NCI-H526 (cell line): ENCODE data around the gene OR2S2.
"Not testable (repeated sequence)": the region's sequence is repeated elsewhere in the genome, so short reads cannot be mapped to it uniquely, and the experiment has no call there.

ENCODE experiments used
- DNase-seq, 2 experiments: peaks; one replicate each; lab custom pipeline; 2025; lab: John Stamatoyannopoulos, UW

The OR2S2 gene

DNA sequence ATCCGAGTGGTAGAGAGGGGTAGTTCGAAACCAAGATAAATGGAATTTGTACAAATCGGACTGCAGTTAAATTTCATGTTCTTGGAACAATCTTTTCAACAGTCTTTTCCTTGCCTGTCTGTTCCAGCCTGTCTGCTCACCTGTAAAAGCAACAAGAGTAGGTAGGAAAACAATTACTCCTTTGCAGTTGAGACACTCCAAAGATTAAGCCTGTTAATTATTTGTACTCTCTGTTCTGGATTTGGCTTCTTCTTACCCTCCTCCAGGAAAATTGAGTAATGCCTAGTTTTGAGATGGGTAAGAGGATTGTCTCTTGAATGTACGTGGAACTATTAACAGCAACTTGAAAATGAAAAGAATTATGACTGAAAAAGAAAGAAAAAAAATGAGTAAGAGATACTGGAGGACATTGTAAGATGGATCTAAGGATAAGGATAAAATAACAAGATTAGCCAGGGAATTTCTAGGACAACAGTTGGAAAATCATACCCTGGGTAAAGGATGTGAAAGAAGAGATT, 24.3 kb downstream of the OR2S2 start:
- DNase-seq: no peak

DNA sequence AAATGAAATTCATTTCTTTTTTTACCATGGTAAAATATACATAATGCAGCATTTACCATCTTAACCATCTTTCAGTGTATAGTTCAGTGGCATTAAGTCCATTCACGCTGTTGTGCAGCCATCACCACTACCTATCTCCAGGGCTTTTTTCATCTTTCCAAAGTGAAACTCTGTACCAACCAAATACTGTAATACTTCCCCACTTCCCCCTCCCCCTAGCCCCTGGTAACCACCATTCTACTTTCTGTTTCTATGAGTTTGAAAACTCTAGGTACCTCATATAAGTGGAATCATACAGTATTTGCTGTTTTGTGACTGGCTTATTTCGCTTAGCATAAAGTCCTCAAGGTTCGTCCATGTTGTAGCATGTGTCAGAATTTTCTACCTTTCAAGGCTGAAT, 25.2 kb downstream of the OR2S2 start:
- no peak for DNase-seq

DNA sequence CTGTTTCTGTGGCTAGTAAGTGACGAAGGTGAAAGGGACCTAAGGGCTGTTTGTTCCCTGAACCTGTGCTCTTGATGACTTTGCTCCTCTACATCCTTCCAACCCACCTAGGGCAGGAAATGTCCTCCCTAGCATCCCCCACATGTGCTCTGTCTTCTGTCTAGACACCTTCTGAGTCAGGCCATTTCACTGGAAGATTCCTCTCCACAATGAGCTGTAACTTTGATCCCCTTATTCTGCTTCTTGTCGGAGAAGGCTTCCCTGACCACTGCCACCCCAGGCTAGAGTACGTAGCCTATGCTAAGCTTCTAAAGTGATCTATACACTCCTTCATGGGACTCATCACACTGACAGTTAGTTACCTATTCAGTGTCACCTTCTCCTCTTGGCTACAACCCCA, 27.0 kb downstream of the OR2S2 start:
- no peak for DNase-seq

DNA sequence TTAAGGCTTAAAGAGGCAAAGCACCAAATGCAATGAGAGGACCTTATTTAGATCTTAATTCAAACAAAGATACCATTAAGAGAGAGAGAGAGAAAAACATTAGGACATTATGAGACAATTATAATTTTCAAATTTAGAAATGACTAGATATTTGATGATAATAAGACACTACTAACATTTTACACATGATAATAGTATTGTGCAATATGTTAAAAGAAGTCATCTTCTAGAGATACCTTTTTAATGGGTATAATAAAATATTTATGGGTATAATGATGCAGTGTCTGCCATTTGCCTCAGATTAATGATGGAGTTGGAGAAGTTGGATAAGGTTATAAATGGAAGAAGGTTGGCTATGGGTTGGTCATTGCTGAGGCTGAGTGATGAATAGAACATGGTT, 27.4 kb downstream of the OR2S2 start:
- no peak for DNase-seq

DNA sequence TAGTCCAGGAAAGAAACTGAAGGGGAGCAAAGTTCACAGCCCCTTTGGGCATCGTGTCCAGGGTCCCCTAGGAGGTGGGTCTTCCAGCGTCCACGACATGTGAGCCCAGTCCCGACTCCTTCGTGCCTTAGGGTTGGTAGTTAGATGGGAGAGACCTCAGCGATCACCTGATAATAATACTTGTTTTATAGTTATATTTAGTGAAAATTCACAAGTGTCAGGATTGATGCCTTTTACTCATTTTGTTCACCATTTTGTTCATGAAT, 28.6 kb downstream of the OR2S2 start:
- no peak for DNase-seq

DNA sequence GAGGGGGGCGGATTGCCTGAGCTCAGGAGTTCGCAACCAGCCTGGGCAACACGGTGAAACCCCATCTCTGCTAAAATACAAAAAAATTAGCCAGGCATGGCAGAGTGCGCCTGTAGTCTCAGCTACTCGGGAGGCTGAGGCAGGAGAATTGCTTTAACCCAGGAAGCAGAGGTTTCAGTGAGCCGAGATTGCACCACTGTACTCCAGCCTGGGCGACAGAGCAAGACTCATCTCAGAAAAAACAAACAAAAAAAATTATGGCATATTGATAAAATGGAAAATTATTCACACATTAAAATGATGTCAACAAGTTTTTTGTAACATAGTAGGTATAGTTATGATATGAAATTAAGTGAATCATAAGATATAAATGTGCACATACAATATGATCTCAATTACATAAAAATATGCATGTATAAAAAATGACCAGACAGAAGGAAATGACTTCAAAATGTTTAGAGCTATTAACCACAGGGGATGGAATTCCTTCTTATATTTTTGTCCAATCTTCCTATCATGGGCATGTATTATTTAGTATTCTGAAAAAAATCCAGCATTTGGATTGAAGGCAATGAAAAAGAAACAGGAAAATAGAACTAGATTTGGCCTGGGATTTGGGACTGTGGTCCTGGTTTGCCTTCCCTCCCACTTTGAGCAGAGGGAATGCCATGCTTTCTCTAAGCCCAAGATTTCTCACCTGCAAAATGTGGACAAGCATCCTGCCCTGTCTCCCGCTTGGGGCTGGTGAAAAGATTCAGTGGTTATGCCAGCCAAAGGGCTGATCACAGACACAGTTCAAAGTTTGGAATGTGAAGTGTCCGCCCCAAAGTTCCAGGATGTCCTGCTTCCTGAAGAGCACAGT, 29.1 kb downstream of the OR2S2 start:
- DNase-seq: no peak

DNA sequence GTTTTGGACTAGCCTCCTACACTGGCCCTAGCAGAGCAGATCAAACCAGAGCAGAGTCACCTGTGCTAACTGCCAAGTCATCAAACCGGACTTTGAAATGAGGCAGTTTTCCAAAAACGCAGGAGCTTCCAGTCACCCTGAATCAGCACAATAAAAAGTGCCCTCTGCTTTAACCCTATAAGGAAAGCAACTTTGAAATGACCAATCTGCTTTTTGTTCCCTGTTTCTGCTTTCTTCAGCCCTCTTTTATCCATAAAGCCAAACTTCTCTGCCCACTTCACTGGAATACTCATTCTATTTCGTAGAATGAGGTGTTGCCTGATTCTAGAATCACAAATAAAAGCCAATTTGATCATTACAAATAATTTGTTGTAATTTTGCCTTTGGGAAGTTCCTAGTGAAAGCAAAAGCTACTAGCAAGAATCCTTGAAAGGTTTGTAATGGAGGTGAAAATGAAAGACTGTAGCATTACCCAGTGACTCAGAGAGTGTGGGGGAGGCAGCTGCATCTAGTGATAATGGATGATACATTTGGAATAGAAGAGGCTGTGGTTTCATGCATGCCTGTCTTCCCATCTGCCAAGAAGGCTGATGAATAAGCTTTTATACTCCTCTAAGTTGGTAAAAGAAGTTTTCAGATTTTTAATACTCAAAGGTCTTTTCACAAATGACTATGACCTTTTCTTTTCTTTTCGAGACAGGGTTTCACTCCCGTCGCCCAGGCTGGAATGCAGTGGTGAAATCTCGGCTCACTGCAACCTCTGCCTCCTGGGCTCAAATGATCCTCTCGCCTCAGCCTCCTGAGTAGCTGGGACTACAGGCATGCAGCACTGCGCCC, 33.8 kb downstream of the OR2S2 start:
- DNase-seq: no peak

DNA sequence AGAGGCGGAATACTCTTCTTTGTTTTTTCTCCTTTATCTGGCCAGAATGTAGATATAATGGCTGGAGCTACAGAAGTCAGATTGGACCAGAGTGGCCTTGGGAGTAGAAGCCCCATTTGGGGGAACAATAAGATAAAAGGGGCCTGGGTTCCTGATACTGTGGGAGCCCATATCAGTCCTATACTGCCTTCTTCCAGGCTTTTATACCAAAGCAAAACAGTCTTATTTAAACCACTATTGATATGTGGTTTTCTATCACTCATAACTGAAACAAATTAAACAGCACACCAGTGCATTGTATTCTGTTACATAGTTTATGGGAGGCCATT, 34.4 kb downstream of the OR2S2 start:
- DNase-seq: no peak

DNA sequence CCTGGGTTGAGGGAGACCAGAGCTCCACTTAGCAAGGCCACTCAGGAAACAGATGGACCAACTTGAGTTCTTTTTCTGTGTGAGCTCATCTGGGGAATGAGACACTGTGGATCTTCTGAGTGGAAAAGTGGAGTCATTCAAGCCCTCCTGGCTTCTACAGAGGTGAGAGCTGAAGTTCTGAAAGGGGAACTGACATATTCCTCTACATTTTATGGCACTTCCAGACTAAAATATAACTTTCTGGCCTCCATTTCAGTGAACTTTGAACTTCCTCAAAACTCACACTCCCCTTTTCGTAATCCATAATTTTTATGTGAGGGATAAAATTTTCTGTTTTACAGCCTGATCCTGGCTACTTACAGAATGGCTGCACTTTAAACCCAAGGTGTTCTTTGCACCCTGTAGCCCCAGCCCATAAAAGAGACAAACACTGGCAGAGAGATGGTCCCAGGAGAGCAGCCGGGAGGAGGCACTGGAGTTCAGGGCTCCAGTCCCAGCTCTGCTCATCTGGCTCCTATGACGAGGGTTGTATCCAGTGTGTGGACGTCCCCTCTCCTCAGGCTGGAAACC, 37.8 kb downstream of the OR2S2 start:
- no peak for DNase-seq

DNA sequence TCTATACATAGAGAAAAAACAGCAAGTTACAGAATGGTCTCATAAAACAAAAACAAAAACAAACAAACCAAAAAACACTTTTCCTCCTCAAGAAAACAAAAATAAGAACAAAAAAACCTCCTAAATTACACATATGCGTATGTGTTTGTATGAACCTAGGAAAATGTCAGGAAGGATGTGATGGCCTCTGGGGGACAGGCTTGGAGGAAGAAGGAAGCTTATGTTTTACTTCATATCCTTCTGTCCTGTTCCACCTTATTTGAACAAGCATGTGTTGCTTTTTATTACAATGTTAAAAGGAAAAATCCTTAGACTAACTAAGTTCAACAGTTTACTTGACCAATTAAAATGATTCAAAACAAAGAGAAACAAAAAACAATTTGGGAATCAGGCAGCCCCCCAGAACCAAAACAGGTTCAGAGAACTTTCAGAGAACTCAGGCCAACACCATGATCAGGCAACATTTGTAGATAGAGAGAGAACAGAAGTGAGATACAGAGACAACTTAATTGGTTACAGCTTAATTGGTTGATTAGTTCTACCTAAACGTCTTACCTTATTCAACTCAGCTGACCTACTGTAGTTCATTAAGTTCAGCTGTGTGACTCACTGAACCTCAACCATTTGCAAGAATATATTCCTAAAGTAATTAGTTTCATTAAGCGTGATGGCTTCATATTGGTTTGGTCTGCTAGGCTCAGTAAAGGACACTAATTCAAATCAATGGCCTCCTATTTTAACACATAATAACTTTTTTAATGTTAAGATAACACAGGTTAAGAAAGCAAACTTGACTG, 38.5 kb downstream of the OR2S2 start:
- no peak for DNase-seq

DNA sequence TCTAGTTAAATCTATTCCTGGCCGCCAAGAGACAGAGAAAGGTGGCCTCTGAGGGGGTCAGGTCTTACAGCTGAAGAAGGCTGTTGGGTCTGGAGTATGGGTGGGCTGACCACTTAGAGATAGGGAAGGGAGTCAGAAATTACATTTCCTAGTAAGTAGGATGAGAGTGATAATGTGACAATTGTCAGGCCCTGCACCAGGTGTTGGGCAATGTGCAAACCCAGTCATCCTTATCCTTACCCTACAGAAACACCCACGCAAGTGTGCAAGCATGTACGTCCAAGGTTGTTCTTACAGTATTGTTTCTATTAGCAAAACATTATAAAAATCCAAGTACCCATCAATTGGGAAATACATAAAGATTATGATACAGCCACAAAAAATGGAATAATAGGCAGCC, 39.2 kb downstream of the OR2S2 start:
- DNase-seq: no peak

DNA sequence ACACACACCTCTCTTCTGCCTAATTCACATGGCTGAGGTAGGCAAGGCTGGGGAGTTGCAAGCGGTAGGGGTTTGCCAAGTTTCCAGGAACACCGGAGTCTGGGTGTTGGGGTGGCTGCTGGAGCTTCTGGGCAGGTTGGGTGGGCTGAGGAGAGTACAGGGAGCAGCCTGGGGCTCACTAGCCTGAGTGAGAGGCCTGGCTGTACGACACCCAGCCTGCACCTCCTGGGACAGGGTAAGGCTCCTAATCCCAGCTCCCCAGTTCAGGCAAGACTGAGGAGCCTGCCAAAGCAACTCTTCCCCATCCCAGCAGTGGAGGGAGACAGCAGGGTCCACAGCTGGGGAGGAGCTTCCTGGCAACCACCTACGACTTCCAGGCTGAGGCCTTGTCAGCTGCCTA, 40.7 kb downstream of the OR2S2 start:
- no peak for DNase-seq

DNA sequence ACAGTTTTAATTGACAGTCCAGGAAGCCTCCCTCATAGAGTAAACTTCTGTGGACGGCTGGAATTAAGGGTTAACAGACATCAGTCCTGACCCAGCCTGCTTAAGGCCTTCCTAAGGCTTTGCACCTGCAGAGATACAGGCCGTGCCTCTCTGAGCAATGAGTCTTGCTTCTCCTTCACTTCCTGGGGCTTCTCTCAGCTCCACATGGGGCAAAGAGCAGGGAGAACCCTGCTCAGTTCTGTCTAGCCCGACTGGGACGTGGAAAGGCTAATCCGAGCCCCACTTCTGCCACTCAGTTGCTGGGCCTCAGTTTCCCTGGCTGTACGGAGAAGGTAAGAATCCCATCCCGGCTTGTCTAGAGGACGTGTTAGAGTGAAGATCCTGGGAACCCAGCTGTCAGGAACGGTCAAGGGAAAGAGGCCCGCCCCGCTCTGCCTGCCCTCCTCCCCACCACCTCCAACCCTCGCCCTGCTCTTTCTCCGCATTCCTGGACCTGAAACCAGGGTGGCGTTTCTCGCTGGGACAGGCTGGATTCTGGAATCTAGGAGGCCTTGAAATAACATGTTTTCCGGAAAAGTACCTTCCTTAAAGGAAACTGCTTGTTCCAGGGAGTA, 42.2 kb downstream of the OR2S2 start:
- DNase-seq: no peak

DNA sequence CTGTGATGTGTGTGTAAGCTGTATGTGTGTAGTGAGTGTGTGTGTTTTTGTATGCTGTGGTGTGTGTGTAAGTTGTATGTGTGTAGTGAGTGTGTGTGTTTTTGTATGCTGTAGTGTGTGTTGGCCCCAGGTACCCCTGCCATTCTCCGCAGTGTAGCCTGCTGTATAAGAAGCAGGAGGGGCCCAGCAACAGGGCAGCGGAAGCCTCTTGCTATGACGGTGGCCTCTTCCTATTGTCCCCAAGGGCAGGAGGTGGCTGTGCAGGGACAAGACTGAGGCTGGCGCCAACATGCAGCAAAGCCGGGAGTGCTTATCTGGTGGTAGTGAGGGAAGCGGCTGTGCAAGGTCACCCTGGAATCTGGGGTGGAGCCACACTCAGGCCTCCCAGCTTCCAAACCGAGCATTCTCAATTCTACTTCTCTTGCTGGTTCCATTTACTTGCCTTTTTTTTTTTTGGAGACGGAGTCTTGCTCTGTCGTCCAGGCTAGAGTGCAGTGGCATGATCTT, 43.6 kb downstream of the OR2S2 start:
- no peak for DNase-seq

DNA sequence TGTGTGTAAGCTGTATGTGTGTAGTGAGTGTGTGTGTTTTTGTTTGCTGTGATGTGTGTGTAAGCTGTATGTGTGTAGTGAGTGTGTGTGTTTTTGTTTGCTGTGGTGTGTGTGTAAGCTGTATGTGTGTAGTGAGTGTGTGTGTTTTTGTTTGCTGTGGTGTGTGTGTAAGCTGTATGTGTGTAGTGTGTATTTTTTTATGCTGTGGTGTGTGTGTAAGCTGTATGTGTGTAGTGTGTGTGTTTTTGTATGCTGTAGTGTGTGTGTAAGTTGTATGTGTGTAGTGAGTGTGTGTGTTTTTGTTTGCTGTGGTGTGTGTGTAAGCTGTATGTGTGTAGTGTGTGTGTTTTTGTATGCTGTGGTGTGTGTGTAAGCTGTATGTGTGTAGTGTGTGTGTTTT, 44.5 kb downstream of the OR2S2 start:
- DNase-seq: not testable (repeated sequence)

DNA sequence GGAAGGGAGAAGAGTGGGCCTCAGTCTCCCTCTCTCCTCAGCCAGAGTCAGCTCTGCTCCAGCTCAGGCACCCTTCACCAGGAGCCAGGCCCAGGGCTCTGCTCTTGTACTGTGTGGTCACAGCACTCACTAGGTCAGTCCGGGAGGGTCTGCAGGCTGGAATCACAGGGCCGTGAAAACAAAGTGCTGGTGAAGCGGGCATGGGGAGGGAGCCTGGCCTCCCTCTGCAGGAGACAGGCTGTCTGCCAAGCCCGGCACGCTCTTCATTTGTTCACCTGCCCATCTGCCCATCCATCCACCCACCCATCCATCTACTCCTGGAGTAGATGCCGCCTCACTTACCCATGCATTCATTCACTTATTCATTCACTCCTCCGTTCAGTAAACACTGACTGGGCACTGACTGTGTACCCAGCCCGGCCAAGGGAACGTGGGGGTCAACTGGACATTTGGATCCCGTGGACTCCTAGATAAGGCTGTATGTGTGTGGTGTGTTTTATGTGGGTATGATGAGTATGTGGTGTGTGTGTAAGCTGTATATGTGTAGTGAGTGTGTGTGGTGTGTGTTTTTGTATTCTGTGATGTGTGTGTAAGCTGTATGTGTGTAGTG, 45.1 kb downstream of the OR2S2 start:
- DNase-seq: no peak

DNA sequence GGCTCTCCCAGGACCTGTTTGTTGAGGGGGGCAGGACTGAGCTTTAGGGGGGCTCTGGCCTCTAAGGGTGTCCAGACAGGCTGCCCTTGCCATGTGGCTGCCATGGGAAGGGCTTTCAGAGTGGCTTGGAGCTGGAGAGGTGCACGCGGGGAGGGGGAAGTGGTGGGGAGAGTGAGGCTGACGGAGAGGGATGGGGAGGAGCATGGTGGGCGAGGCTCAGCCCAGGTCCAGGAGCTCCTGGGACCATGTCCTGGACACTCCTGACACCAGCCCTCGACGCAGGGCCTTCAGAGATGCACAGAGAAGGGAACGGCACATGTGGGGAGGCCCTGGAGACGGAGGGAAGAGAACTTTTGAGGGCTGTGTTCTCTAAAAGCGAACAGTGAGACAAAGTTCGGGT, 46.3 kb downstream of the OR2S2 start:
- no peak for DNase-seq

DNA sequence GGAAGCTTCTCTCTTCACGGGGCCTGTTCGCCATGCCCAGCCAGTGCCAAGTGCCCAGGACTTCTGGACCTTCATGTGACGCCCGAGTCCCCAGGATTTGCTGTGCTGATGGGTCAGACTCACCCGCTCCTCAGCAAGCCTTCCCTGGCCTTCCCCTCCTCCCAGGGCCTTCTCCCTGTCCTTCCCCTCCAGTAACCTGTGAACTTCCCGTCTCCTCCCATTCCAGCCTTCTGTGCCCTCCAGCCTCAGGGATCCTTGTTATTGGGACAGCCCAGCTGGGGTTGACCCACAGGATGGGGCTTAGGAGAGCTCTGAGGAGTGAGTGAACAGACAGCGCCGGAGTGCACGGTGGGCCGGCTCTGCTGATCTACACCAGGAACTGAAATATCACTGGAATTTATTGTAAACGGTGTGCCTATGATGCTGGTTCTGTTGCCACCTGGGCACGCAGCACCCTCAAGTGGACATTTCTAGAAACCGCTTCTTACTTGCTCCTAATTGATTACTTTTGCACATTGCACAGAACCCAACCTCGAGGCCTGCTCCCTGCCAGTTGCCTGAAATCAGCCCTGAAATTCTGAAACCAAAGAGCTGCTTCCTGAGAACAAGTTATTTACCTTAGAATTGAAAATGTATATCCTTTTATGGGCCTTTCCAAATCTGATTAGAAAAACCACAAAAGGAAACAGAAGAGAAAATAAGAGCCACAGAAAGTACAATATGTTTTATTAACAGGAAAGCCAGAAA, 47.2 kb downstream of the OR2S2 start:
- DNase-seq: peak in 1 of 2 experiments; percentile 65

DNA sequence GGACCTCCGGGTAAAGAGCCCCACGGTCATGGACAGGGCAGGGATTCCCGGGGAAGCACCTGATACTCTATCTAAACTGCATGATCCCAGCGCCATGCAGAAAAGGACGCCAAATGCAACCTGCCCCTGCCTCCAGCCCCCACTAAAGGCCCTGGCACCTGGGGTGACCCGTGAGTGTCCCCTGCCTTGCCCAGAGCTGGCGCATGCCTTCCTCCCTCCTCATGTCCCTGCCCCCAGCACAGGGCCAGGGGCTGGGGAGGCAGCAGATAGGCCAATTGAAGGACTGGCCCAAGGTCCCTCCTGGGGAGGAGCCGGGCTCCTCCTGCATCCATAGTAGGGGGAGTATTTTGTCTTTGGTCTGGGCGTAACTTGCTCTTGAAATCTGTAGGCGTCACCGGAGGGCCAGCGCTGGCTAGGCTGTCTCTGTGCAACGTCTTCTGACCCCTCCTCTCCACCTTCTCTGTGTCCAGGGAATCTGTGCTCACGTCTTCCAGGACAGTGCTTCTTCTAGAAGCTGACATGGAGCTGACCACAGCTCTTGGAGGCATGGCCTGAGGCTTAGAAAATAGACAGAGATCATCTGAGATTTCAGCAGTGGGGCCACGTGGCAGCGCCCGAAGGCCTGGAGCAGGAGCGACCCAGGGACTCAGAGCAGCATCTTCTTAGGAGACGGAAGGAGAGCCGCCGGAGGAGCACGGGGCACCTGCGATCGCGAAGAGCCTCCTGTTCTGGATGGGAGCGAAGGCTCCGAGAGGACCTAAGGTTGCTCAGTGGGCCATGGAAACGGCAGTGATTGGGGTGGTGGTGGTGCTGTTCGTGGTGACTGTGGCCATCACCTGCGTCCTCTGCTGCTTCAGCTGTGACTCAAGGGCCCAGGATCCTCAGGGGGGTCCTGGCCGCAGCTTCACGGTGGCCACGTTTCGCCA, 48.0 kb downstream of the OR2S2 start:
- DNase-seq: no peak
